ENCODE measurements around the gene AIP.

AIP gene

DNA sequence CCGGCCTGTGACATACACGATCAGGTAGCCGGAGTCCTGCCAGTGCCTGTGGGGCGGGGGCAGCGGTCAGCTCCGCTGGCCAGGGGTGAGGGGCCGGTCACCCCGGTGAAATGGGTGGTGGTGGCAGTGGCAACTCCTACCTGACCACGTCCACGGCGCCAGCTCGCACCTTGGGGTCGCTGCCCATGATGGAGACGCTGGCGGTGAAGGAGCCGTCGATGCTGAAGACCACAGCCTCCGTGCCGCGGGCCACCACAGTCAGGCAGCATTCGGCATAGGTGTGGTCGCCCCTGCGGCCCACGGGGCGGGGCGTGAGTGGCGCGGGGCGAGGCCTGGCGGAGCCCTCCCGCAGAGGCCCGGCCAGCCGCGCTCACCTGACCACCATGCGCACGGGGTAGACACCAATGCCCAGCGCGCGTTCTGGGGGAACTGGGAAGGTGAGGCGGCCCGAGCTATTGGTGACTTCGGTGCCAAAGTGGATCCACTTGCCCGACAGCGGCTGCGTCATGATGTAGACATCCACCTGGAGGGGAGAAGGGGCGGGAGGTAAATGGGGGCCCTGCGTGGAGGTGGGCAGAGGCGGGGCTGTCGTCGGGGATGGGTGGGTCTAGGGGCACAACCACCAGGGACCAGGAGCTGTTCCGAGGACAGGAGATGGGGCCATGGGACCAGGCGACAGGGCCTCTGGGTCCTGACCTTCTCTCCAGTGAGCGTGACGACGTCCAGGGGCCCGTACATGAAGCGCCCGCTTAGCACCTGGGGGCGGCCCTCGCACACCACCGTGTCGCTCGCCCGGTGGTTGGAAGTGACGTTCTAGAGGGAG lies 10.9 kb downstream of the AIP start:
- no peak for DNase-seq (ENCODE audit: low spot score)

DNA sequence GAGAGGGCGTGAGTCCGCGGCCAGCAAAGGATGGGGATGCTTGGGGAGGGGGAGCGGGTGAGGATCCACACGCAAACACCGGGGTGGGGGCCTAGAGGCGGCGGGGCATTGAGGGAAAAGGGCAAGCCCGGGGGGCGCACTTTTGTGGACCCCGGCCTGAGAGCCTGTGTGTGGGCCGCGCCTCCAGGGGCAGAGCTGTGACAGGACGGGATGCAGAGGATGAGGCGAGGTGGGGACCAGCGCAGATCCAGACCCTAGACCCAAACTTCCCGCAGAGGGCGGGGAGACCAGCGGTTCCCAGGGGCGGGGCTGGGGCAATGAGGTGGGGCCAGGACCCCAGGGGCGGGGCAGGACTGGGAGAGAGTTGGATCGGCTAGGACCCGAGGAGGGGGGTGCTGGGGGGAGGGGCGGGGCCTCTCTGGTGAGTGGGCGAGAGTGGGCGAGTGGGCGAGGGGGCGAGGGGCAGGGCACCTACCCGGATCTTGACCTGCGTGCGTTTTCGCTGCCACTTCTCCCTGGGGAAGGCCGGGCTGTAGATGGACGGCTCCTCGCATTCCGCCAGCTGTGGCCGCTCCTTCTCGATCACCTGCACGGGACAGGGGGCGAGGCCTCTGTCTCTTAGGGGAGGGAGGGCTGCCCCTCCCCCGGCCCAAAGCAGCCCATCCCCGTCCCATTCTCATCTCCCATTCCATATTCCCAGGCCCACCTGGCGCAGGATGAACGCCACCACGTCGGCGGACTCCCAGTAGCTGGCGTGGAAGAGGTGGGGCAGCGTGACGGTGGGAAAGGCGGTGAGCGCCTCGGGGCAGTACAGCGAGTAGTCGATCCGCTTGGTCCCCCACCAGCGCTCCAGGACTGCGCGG lies 11.8 kb downstream of the AIP start:
- DNase-seq (ENCODE audit: low spot score) = peak; percentile 36

DNA sequence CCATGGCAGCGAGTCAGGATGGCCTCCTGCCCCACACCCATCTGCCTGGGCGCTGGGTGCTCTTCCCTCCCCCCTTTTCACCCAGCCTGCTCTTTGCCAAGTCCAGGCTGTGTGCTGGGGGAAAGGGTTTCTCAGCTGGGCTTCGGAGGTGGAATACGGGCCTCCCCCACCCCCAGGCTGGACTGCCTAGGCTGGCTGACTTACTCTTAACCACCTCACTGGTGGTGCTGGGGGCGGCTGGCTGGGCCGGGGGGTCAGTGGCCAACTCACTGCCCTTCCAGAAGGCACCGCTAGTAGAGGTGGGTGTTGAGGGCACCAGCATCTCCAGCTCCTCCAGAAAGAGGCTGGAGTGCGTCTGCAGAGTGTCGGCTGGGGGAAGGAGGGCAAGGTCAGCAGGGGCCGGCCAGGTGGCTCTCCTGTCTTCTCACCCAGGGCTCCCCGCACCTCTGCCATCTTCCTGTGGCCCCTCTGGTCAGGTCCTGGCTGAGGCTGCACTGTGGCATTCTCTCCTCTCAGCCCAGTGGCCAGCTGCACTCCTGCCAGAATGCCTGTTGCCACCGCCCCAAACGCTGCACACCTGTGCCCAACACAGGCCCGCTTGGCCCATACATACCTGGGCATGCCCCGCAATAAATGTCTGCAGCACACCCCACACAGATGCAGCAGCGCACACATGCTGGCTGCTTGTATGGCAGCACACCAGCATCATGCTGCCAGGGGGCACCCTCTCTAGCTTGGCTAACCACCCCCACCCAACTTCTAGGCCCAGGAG lies 12.6 kb downstream of the AIP start:
- DNase-seq (ENCODE audit: low spot score) = peak; percentile 28

DNA sequence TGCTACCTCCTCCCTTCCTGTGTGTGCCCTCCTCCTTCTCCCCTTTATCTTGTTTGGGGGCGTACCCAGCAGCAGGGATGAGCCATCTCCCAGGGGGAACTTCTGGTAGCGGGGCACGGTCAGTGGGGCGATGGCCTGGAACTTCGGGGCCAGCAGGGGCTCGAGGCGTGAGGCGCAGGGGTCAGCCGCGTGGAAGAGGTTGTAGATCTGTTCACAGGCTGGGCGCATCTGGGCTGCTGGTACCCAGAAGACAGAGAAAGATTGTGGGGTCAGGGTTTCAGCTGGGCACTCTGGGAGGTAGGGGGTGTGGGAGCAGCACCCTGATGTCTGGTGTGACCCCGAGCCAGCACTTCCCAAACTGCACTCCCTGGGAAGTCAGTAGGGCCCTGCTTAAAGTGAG lies 13.3 kb downstream of the AIP start:
- peak; percentile 20 for DNase-seq (ENCODE audit: low spot score)

DNA sequence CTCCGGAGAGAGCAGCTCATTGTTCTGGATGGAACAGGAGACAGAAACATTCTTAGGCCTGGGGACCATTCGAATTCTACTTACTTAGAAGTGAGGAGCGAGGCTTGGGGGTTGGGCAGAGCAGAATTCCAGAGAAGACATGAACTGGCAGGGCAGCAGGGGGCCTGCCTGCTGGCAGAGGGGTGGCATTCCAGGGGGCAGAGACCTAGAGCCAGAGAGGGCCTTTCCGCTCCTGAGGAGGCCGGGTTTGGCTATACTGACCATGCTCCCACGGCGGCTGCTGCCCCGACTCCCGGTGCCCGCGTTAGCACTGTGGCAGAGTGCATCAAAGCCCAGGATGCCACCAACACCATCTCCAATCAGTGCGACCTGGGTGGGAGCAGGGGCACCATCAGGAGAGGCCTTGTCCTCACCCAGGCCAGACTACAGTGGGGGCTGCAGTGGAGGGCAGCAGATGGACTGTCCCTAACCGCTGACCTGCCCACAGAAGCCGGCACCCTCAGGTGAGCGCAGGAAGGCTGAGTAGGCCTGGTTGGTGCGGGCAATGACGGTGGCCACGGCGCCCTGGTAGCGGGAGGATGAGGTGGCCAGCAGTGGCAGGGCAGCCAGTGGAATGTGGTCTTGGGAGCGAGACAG lies 14.9 kb downstream of the AIP start:
- peak; percentile 22 for DNase-seq (ENCODE audit: low spot score)

DNA sequence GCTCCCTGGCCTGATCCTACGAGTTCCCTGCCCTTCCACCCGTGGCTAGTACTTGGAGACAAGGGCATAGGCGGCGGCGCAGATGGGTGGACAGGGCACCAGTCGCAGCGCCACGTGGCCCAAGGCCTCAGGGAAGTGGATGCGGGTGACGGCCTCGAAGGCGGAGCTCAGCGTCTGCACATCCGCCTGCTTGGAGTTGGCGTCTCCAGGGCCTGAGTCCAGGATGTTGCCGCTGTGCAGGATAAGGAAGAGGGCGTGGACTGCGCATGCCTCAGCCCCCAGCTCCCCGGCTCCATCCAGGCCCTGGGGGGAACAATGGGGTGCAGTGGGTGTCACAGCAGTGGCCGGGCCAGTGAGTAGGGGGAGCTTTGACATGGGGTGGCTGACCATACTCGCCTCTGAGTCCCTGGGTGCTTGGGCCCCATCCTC lies 15.7 kb downstream of the AIP start:
- DNase-seq (ENCODE audit: low spot score) = peak; percentile 27

DNA sequence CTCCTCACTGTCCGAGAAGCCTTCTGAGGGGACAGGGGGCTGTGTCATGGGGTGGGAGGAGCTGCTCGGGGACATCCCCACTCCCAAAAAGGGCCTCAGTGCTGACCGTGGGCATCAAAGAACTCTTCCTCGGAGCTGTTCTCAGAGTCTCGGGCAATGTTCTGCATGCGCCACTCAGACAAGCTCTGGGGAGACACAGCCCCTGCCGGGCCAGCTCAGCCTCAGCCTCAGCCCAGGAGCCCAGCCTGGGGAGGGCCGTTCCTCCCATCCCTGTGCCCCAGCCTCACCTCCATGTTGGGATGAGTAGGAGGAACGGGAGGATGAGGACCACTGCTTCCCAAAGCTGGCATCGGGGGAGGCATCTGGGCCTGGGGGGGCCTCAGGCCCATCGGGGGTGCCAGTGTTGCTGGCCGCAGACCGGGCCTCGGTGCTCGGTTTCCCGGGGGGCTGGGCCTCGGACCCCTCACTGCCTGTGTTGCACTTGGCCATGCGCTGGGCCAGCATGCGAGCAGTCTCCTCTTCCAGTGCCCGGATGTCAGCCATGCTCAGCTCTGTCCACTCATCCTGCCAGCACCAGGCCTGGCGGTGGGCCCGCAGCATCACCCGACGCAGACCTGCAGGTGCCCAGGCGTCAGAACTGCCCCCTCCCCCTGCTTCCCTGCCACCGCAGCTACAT lies 17.1 kb downstream of the AIP start:
- no peak for DNase-seq (ENCODE audit: low spot score)

DNA sequence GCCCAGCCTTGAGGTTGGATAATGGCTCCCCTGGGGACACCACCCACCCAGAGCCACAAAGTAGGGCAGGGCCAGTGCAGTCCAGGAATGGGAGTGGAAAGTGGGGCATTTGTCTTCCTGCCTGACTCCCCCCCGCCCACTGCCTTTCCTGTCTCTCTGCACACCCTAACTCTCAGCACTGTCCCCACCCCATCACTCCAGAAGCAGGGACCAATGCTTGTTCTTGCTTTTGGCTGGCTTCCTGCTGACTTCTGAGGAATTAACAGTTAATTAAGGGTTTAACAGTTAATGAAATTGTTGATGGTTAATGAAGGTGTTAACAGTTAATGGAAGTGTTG lies 17.6 kb downstream of the AIP start:
- peak; percentile 57 for DNase-seq (ENCODE audit: low spot score)

DNA sequence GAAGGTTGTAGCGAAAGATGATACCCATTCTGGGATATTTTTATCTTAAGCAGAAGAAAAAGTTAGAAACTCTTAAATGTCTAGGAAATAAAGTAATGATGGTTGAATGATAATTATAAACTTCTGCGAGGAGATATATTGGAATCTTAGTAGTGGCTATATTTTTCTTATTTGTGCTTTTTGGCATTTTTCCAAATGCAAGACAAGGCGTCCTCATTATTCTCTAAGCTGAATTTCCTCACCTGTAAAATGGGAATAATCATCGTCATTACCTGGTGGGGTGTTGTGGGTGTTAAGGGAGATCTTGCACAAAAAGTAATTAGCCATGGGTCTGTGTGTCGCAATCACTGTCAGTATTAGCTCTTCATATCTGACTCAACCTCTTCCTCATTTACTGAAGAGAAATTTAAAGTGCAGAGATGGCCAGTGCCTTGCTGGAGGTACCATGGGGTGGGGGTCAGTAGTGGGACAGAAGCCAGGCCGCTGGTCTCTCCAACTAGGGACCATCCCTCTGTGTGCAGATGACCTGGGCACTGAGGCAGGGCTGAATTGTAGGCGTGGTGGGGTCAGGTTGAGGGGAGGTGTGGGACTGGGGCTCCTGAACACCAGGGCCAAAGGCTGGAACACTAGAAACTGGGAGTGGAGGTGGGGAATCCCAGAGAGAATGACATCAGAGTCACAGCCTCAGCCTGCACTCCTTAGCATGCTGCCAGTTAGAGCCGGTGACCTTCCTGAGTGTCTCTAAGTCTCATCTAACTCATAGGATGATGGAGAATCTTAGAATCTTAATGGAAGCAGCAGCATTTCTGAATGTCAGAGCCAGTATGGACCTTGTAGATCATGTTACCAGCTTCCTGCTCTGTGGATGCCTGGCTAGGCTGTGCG lies 18.2 kb downstream of the AIP start:
- no peak for DNase-seq (ENCODE audit: low spot score)

DNA sequence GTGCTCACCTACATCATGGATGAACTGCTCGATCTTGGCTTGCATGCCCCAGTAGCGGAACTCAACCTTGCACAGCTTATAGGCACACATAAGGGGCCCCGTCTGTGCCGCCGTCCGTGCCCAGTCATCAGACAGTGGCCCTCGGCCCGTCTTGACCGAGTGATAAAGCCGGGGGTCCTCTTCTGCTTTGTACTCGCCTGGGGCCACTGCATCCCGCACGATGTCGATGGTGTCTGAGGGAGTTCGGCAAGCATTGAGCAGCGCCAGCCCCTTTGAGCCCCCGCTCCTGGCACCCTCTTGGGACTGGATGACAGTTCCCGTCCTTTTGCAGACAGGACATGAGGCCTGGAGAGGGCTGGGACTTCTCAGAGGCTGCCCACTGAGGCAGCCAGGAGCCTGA lies 19.0 kb downstream of the AIP start:
- DNase-seq (ENCODE audit: low spot score) = no peak

DNA sequence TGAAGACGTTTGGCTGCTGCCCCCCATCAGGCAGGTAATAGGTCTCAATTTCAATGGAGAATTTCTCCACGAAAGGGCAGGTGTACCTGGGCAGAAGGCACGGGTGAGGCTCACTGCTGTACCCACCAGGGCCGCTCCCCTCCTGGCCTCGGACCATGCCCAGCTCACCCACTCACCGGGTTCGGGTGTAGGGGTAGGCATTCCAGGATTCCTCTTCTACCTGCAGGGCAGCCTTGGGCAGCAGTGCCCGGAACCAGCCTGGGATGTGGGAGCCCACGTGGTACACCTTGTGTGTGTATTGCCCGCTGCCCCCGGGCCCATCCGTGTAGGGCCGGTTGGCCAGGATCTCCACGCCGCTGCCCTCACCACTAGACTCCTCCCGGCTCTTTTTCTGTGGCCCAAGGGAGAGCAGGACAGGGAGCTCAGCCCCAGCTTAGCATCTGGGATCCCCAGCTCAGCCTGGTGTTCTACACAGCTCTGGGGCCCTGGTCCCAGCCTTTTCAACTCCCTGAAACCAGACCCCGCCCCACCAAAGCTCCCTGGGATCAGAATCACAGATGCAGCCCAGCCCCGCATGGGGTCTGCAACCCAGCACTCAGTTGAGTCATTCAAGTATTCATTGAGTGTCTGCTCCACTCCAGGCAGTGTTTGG lies 19.6 kb downstream of the AIP start:
- no peak for DNase-seq (ENCODE audit: low spot score)

DNA sequence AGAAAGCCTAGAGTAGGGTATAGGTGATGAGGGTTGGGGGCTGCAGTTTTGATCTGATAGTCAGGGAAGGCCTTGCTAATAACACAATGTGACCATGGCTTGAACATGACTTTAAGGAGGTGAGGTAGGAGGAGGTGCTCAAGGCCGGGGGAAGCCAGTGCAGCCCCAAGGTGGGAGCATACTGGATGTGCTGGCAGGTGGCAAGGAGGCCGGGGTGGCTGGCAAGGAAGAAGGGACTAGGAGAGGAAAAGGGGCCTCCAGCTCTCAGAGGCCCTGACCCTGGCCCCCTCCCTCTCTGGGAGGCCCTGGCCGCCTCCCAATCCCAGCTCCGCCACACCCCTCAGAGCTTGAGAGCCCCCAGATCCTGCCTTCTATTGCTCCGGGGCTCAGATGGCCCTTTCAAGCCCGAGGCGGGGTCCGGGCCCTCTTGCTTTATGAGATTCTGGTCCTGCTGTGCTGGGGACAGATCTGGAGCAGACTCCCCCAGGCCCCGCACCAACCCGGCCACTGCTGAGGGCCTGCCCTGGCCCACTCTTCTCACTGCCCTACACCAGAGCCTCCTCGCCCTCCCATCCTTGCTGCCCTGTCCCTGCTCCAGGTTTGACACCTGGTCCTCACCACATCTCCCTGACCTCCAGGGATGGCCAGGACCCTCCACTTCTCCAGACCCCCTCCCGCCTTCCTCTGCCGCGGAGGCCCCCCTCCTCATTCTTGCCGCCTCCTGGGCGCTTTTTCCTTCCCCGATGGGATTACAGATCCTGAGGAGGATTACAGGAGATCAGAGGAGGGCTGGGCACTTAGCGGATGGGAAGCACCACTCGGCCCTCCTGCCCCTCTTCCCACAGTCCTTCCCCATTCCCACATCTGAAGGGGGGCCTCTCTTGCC lies 20.5 kb downstream of the AIP start:
- DNase-seq (ENCODE audit: low spot score) = peak; percentile 73

DNA sequence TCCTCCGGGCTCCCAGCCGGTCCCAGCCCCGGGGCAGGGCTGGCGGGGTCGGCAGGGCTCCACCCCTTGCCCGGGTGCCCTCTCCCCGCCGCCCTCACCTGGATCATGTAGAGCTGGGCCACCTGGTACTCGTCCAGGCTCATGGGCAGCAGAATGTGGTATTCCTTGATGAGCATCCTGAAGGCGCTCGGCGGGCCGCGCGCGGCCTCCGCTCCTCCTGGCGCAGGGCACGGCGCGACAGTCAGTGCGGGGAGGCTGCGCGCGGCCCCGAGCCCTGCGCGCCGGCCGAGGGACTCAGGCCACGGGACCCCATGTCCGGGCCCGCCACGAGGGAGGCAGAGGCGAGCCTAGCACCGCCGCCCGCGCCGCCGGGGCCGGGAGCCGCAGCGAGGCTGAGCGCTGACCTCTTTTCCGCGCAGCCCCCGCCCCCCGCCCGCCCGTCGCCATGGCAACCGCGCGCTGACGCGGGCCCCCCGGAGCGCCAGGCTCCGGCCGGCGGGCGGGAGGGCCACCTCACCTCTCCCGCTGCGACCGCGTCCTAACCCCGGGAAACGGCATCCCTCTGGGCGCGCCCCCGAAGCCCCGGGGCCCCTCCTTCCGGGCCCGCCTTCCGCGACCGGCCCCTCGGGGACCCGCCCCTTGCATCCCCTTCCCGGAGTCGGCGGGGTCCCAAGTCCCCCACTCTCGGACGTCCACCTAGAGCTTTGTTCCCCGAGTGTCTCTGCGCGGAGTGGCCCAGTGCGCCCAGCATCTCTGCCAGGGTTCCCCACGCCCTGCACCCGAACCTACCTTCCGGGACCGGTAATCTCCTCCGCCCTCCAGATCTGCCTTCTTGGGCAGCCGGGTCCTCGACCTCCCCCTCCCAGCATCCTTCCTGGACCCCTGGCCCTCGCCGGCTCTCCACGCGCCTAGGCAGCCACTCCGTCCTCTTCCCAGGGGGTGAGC lies 21.5 kb downstream of the AIP start:
- no peak for DNase-seq (ENCODE audit: low spot score)

DNA sequence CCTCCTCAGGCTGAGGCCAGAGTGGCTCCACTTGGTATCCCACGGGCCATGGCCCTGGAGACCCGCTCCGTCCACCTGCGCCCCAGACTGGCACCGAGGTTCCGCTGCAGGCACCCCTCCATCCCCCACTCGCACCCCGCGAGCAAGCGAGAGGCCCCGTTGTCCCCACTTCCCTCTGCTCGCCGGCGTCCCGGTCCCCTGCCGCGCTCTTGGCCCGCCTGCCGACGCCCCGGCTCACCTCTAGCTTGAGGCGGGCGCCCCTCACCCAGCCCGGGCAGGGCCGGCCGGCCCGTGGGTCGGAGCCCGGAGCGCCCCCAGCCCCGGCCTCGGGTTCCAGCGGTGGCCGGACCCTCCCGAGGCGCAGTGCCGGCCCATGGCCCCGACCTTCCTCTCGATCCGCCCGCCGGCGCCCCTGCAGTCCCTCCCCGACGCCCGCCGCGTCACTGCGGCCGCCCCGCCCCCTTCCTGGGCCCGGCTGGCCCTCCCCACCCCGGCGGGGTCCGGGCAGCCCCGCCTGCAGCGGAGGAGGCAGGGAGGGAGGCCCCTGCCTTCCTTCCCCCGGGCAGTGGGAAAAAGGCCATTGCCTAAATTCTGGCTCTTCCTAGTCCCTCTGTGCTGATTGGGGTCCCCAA lies 22.2 kb downstream of the AIP start, which contains the start of gene PITPNM1:
Gene PITPNM1 (minus strand): TSS at position 414 of the 632 bp plus-strand sequence. CDS start 1,183 bp downstream, outside the sequence.
- no peak for DNase-seq (ENCODE audit: low spot score)

DNA sequence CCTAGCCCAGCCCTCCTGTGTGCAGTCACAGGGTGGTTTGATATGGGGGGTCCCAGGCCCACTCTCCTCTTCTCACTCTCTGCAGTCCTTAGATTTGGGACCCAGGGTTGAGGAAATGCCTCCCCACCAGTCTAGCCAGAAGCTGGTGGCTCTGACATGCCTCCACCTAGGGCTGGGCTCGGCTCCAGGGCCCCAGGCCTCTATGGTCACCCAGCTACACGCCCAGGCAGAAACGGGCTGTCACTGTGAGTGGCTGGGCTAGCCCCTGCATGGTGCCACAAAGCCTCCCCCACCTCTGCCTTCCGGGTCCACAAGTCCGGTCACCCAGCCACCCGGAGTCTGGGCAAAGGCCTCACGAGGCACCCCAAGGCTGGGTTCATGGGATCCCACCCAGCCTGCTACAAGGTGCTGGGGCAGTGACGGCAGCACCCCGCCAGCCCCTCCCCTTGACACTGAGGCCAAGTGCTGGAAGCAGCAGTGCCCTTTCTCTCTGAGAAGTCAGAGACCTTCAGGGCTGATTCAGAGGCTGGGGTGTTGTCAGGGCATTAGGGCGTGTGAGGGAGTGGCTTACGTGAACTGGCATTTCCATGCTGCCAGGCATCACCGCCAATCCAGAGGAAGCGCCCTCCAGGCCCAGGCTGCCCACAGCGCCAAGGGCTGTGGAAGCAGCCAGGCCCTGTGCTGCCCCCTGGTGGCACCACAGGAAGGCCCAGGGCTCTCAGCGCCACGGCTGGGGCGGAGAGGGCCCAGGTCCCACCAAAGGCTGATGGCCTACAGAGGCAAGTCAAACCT lies 23.0 kb downstream of the AIP start:
- DNase-seq (ENCODE audit: low spot score) = peak; percentile 85

DNA sequence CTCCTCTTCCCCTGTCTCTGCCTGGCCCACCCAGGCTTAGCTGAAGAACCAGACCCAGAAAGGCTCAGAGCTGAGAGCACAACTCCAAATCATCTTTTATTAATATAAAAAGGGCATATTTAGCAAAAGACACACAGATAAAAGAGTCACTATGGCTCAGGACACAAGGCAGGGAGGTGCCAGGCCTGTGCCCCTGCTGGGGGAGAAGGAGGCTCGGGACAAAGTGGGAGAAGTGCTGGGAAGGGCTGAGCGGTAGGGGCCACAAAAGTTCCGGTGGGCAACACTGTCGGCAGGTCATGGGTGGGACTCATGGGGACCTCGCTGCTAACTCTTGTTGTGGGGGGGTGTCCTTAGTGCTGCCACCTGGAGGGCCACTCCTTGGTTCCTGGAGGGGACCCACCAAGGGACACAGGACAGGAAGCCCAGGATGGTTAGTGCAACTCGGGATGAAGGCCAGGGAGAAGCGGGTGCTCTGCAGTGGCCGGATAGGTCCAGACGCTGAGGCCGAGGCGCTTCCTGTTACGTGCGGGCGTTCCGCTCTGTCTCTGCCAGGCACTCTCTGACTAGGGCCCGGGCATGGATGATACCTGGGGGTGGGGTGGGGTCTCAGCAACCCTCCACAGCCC lies 23.7 kb downstream of the AIP start:
- no peak for DNase-seq (ENCODE audit: low spot score)
